ENCODE measurements around the gene SLC7A5. TPM values are rescaled to one million over a fixed set of nuclear protein-coding genes. Genes with fewer than 3 reads are reported as not detected.
"Not testable (repeated sequence)": the region's sequence is repeated elsewhere in the genome, so short reads cannot be mapped to it uniquely, and the experiment has no call there.

The SLC7A5 gene
- total RNA-seq, 1 experiment from 2014 or later, result 110 TPM

- no peaks in the 10 kb centered on the region for H3K9me3 ChIP-seq
- no peak overlapping the region for H3K4me3 ChIP-seq
- no peaks in the 10 kb centered on the region; the same call in 1 of the 2 replicates for H3K27me3 ChIP-seq
- peaks cover 9% of the 10 kb centered on the region for H3K36me3 ChIP-seq
- no peak for DNase-seq
These were observed 45.0 kb downstream of the SLC7A5 start for GRCh38 chr16:87824016-87824990.

- H3K4me3 ChIP-seq, result no peak overlapping the region
- no peak for DNase-seq
- H3K27me3 ChIP-seq, result no peaks in the 10 kb centered on the region; the same call in 1 of the 2 replicates
- H3K36me3 ChIP-seq, result no peaks in the 10 kb centered on the region; the same call in 1 of the 2 replicates
- H3K9me3 ChIP-seq, result no peaks in the 10 kb centered on the region
These were observed 46.0 kb downstream of the SLC7A5 start for GRCh38 chr16:87823181-87823929.

- Histone ChIP-seq H3K9me3 (0 out of 2 replicates have a peak, but pooled peaks cover 2% of the 10 kb centered on the region), H3K27me3 (no peaks in the 10 kb centered on the region; the same call in 1 of the 2 replicates), H3K4me3 (no peak overlapping the region), H3K36me3 (no peaks in the 10 kb centered on the region)
- no peak for DNase-seq
These were observed 47.0 kb downstream of the SLC7A5 start for GRCh38 chr16:87822108-87822970.

GRCh38 chr16:87821376-87822107, 47.8 kb downstream of the SLC7A5 start:
- Histone ChIP-seq H3K36me3 (no peaks in the 10 kb centered on the region), H3K9me3 (0 out of 2 replicates have a peak, but pooled peaks cover 5% of the 10 kb centered on the region), H3K4me3 (no peak overlapping the region), H3K27me3 (no peaks in the 10 kb centered on the region; the same call in 1 of the 2 replicates)
- no peak for DNase-seq

- H3K36me3 ChIP-seq, result no peaks in the 10 kb centered on the region
- no peak overlapping the region for H3K4me3 ChIP-seq
- H3K27me3 ChIP-seq, result no peaks in the 10 kb centered on the region; the same call in 1 of the 2 replicates
- H3K9me3 ChIP-seq, result 0 out of 2 replicates have a peak, but pooled peaks cover 5% of the 10 kb centered on the region
- no peak for DNase-seq
These were observed 49.3 kb downstream of the SLC7A5 start for GRCh38 chr16:87819983-87820382.

- Histone ChIP-seq H3K9me3 (0 out of 2 replicates have a peak, but pooled peaks cover 5% of the 10 kb centered on the region), H3K27me3 (no peaks in the 10 kb centered on the region), H3K36me3 (no peaks in the 10 kb centered on the region), H3K4me3 (no peak overlapping the region)
- DNase-seq, result no peak
These were observed 50.0 kb downstream of the SLC7A5 start for GRCh38 chr16:87819282-87819681.

GRCh38 chr16:87818533-87819161, 50.7 kb downstream of the SLC7A5 start:
- Histone ChIP-seq H3K36me3 (no peaks in the 10 kb centered on the region), H3K27me3 (no peaks in the 10 kb centered on the region), H3K4me3 (no peak overlapping the region), H3K9me3 (0 out of 2 replicates have a peak, but pooled peaks cover 5% of the 10 kb centered on the region)
- DNase-seq, result no peak

- 0 out of 2 replicates have a peak, but pooled peaks cover 5% of the 10 kb centered on the region for H3K9me3 ChIP-seq
- no peaks in the 10 kb centered on the region for H3K36me3 ChIP-seq
- no peak for DNase-seq
- no peak overlapping the region for H3K4me3 ChIP-seq
- no peaks in the 10 kb centered on the region for H3K27me3 ChIP-seq
These were observed 51.4 kb downstream of the SLC7A5 start for GRCh38 chr16:87817910-87818309.

GRCh38 chr16:87817370-87817769, 51.9 kb downstream of the SLC7A5 start:
- H3K36me3 ChIP-seq, H3K9me3 ChIP-seq, H3K4me3 ChIP-seq, H3K27me3 ChIP-seq, DNase-seq: not testable (repeated sequence)

GRCh38 chr16:87816507-87817100, 52.7 kb downstream of the SLC7A5 start:
- Histone ChIP-seq H3K9me3 (0 out of 2 replicates have a peak, but pooled peaks cover 5% of the 10 kb centered on the region), H3K4me3 (no peak overlapping the region), H3K36me3 (no peaks in the 10 kb centered on the region), H3K27me3 (no peaks in the 10 kb centered on the region)
- DNase-seq, result no peak

GRCh38 chr16:87815567-87815966, 53.7 kb downstream of the SLC7A5 start:
- H3K4me3 ChIP-seq, result no peak overlapping the region
- DNase-seq, result no peak
- H3K9me3 ChIP-seq, result 0 out of 2 replicates have a peak, but pooled peaks cover 5% of the 10 kb centered on the region
- H3K27me3 ChIP-seq, result no peaks in the 10 kb centered on the region
- H3K36me3 ChIP-seq, result no peaks in the 10 kb centered on the region

GRCh38 chr16:87812200-87812656, 57.1 kb downstream of the SLC7A5 start:
- no peak for DNase-seq
- no peak overlapping the region for H3K4me3 ChIP-seq
- H3K36me3 ChIP-seq, result no peaks in the 10 kb centered on the region
- H3K9me3 ChIP-seq, result 0 out of 2 replicates have a peak, but pooled peaks cover 3% of the 10 kb centered on the region
- no peaks in the 10 kb centered on the region for H3K27me3 ChIP-seq

- H3K27me3 ChIP-seq, H3K4me3 ChIP-seq, DNase-seq, H3K36me3 ChIP-seq, H3K9me3 ChIP-seq: not testable (repeated sequence)
These were observed 57.9 kb downstream of the SLC7A5 start for GRCh38 chr16:87811454-87811853.

- Histone ChIP-seq H3K36me3 (no peaks in the 10 kb centered on the region), H3K4me3 (no peak overlapping the region), H3K27me3 (no peaks in the 10 kb centered on the region), H3K9me3 (no peaks in the 10 kb centered on the region)
- no peak for DNase-seq
These were observed 60.0 kb downstream of the SLC7A5 start for GRCh38 chr16:87809150-87809902.

All from MG63 (cell line).